GM12878 (cell line): ENCODE data around the gene EMP2.

Experiments
- CTCF ChIP-seq, 3 experiments: IDR thresholded peaks in 2 of 3; conservative IDR thresholded peaks in 1 of 3; 2 replicates each; pipeline ENCODE4 v1.5.1; 2011; ENCODE audit warnings: low read depth in 3 of 3, low read length in 3 of 3, mild to moderate bottlenecking in 3 of 3, control low read depth in 2 of 3, moderate library complexity in 2 of 3, inconsistent platforms in 1 of 3, mixed read lengths in 1 of 3; ENCODE audit not compliant: control insufficient read depth in 2 of 3, insufficient read depth in 1 of 3; ENCODE audit errors: extremely low read depth in 1 of 3
- NFIC ChIP-seq: IDR thresholded peaks from 2 replicates; pipeline ENCODE4 v1.6.1; 2012; ENCODE audit warnings: low read depth, mild to moderate bottlenecking, inconsistent platforms, low read length, moderate library complexity
- POLR2A ChIP-seq: IDR thresholded peaks from 2 replicates; pipeline ENCODE4 v1.6.1; 2011; ENCODE audit warnings: low read depth, mild to moderate bottlenecking, low read length

- no peak for TF ChIP-seq NFIC
- no peak for TF ChIP-seq CTCF (IDR thresholded peaks at IDR 0.05 in 2 of 3, conservative IDR thresholded peaks at IDR 0.05 in 1 of 3; ENCODE audit: control insufficient read depth in 2 of 3, extremely low read depth in 1 of 3, insufficient read depth in 1 of 3, low read depth in 3 of 3, low read length in 3 of 3)
- no peak for TF ChIP-seq POLR2A
These were observed 30.2 kb upstream of the EMP2 start for GRCh38 chr16:10610499-10611184.
